Cerebellar nuclear complex (tissue), 1 donor: ENCODE results near the gene GAS7.

Experiments
- DNase-seq, 2 experiments: peaks; one replicate each; lab custom pipeline; 2025; lab: John Stamatoyannopoulos, UW

The GAS7 gene

GRCh38 chr17:9916108-9916507 lies 282.3 kb downstream of the GAS7 start:
- no peak for DNase-seq

GRCh38 chr17:9913476-9913875 lies 284.9 kb downstream of the GAS7 start:
- DNase-seq, result no peak

GRCh38 chr17:9912121-9913099 lies 286.0 kb downstream of the GAS7 start:
- DNase-seq, result no peak

- no peak for DNase-seq
Observed at GRCh38 chr17:9911089-9911488, 287.3 kb downstream of the GAS7 start.

- no peak for DNase-seq
Observed at GRCh38 chr17:9908649-9909042, 289.8 kb downstream of the GAS7 start.

- DNase-seq, result no peak
Observed at GRCh38 chr17:9907883-9908648, 290.3 kb downstream of the GAS7 start.

GRCh38 chr17:9907131-9907530 lies 291.3 kb downstream of the GAS7 start:
- DNase-seq, result no peak

GRCh38 chr17:9906616-9907015 lies 291.8 kb downstream of the GAS7 start:
- DNase-seq, result no peak

GRCh38 chr17:9905902-9906301 lies 292.5 kb downstream of the GAS7 start:
- DNase-seq, result no peak

- DNase-seq, result no peak
Observed at GRCh38 chr17:9905078-9905415, 293.4 kb downstream of the GAS7 start, which contains the start of gene RCVRN. Gene RCVRN (minus strand): TSS chr17:9905271. CDS start chr17:9905180, 91 bp downstream.

- DNase-seq, result no peak
Observed at GRCh38 chr17:9904277-9905077, 293.9 kb downstream of the GAS7 start.

GRCh38 chr17:9902120-9902519 lies 296.3 kb downstream of the GAS7 start:
- DNase-seq, result no peak

GRCh38 chr17:9900784-9901183 lies 297.6 kb downstream of the GAS7 start:
- no peak for DNase-seq

GRCh38 chr17:9900044-9900594 lies 298.3 kb downstream of the GAS7 start:
- no peak for DNase-seq

GRCh38 chr17:9899280-9900043 lies 298.9 kb downstream of the GAS7 start:
- DNase-seq, result no peak

- DNase-seq, result peak in 1 of 2 experiments; percentile 48
Observed at GRCh38 chr17:9898812-9899211, 299.6 kb downstream of the GAS7 start.

- no peak for DNase-seq
Observed at GRCh38 chr17:9897372-9897968, 300.9 kb downstream of the GAS7 start.

- no peak for DNase-seq
Observed at GRCh38 chr17:9895923-9896322, 302.5 kb downstream of the GAS7 start.

GRCh38 chr17:9894231-9894630 lies 304.2 kb downstream of the GAS7 start:
- no peak for DNase-seq

GRCh38 chr17:9893411-9894012 lies 304.9 kb downstream of the GAS7 start:
- DNase-seq, result no peak
